IMR-90 (cell line): Measurements from ENCODE around the gene ZNF813. TPM values are rescaled to one million over a fixed set of nuclear protein-coding genes. Genes with fewer than 3 reads are reported as not detected.

Source experiments
- ATAC-seq: fragments of 200-7000 bp; cut with Tn5 transposase; 2 replicates; pipeline ENCODE4 v1.9.1; 2020; ENCODE audit warnings: low read depth, mild to moderate bottlenecking, moderate library complexity
- BruUV-seq: library from RNA; stranded (reverse); fragments of 400-500 nt; replicated peaks from 2 replicates; lab custom pipeline; 2021; lab: Mats Ljungman, UMichigan
- CTCF ChIA-PET: fragments of 300-600 bp; formaldehyde crosslinking; extraction: SDS; loops from one replicate; lab custom pipeline; 2021; ENCODE audit warnings: antibody characterized with exemption; lab: Yijun Ruan, JAX
- POLR2A ChIA-PET: fragments of 300-600 bp; sonication (Branson Sonifier 250); formaldehyde crosslinking; loops from one replicate; lab custom pipeline; 2022; ENCODE audit warnings: antibody characterized with exemption; ENCODE audit not compliant: unreplicated experiment; lab: Charles Lee
- DNase-seq: peaks from one replicate; pipeline ENCODE4 v3.0.0; 2013
- H2AFZ ChIP-seq: replicated peaks from 2 replicates; pipeline ENCODE3; 2013; ENCODE audit warnings: low read length, mild to moderate bottlenecking; ENCODE audit not compliant: poor library complexity
- H2AK5ac ChIP-seq: 2 replicates; pipeline ENCODE4 v1.6.1; 2013; ENCODE audit warnings: low read depth, low read length, inconsistent platforms
- H2AK9ac ChIP-seq: replicated peaks from 2 replicates; pipeline ENCODE3; 2013; ENCODE audit warnings: mild to moderate bottlenecking, low read depth, low read length, moderate library complexity; ENCODE audit not compliant: poor library complexity
- H2BK120ac ChIP-seq: 2 replicates; pipeline ENCODE4 v1.6.1; 2013; ENCODE audit warnings: low read depth, low read length, inconsistent platforms
- H2BK15ac ChIP-seq: 3 replicates; pipeline ENCODE4 v1.6.1; 2013; ENCODE audit warnings: low read depth, low read length, inconsistent platforms
- H2BK20ac ChIP-seq: 2 replicates; pipeline ENCODE4 v1.6.1; 2013; ENCODE audit warnings: low read depth, mild to moderate bottlenecking, inconsistent platforms, low read length, moderate library complexity
- H2BK5ac ChIP-seq: 2 replicates; pipeline ENCODE4 v1.6.1; 2013; ENCODE audit warnings: mild to moderate bottlenecking, low read depth, low read length, inconsistent platforms; ENCODE audit not compliant: poor library complexity, severe bottlenecking
- H3K14ac ChIP-seq: replicated peaks from 2 replicates; pipeline ENCODE4 v1.6.1; 2013; ENCODE audit warnings: low read depth, low read length, inconsistent platforms
- H3K18ac ChIP-seq: 2 replicates; pipeline ENCODE4 v1.6.1; 2013; ENCODE audit warnings: low read depth, low read length, control low read depth
- H3K23ac ChIP-seq: 2 replicates; pipeline ENCODE4 v1.6.1; 2013; ENCODE audit warnings: low read depth, low read length, inconsistent platforms
- H3K27ac ChIP-seq: 2 replicates; pipeline ENCODE4 v1.5.1; 2013; ENCODE audit warnings: mild to moderate bottlenecking, control low read depth, low read length; ENCODE audit not compliant: insufficient read depth
- H3K27me3 ChIP-seq: 2 replicates; pipeline ENCODE4 v1.6.1; 2013; ENCODE audit warnings: low read length; ENCODE audit not compliant: control insufficient read depth, insufficient read depth
- H3K36me3 ChIP-seq: 2 replicates; pipeline ENCODE4 v1.6.1; 2013; ENCODE audit warnings: low read length, mixed read lengths; ENCODE audit not compliant: control insufficient read depth, insufficient read depth
- H3K4ac ChIP-seq: 2 replicates; pipeline ENCODE4 v1.6.1; 2013; ENCODE audit warnings: low read depth, low read length, inconsistent platforms
- H3K4me1 ChIP-seq: 2 replicates; pipeline ENCODE4 v1.6.1; 2013; ENCODE audit warnings: low read length, mixed read lengths; ENCODE audit not compliant: control insufficient read depth, insufficient read depth
- H3K4me2 ChIP-seq: 2 replicates; pipeline ENCODE4 v1.6.1; 2013; ENCODE audit warnings: low read depth, mild to moderate bottlenecking, control low read depth, low read length, moderate library complexity
- H3K4me3 ChIP-seq: 2 replicates; pipeline ENCODE4 v1.5.1; 2013; ENCODE audit warnings: low read depth, mild to moderate bottlenecking, control low read depth, low read length, moderate library complexity; ENCODE audit not compliant: insufficient read depth
- H3K56ac ChIP-seq: 2 replicates; pipeline ENCODE4 v1.6.1; 2013; ENCODE audit warnings: low read length, inconsistent platforms; ENCODE audit not compliant: insufficient read depth; ENCODE audit errors: extremely low read depth
- H3K79me1 ChIP-seq, 2 experiments: 2 replicates each; pipeline ENCODE4 v1.6.1; 2013; ENCODE audit warnings: low read length in 2 of 2, inconsistent platforms in 1 of 2, low read depth in 1 of 2
- H3K9ac ChIP-seq: 2 replicates; pipeline ENCODE4 v1.6.1; 2013; ENCODE audit warnings: low read depth, low read length, control low read depth
- H3K9me1 ChIP-seq: 2 replicates; pipeline ENCODE4 v1.6.1; 2013; ENCODE audit warnings: low read length, inconsistent platforms; ENCODE audit not compliant: insufficient read depth
- H3K9me3 ChIP-seq: 2 replicates; pipeline ENCODE4 v1.6.1; 2013; ENCODE audit warnings: low read length; ENCODE audit not compliant: control insufficient read depth, insufficient read depth
- H4K20me1 ChIP-seq: 2 replicates; pipeline ENCODE4 v1.6.1; 2013; ENCODE audit warnings: low read length, inconsistent platforms; ENCODE audit not compliant: insufficient read depth
- H4K5ac ChIP-seq: 2 replicates; pipeline ENCODE4 v1.6.1; 2013; ENCODE audit warnings: mild to moderate bottlenecking, low read depth, low read length, control low read depth
- H4K8ac ChIP-seq, 2 experiments: 2 replicates each; pipeline ENCODE4 v1.6.1; 2013; ENCODE audit warnings: low read depth in 2 of 2, low read length in 2 of 2, control low read depth in 1 of 2, inconsistent platforms in 1 of 2
- H4K91ac ChIP-seq: 2 replicates; pipeline ENCODE4 v1.6.1; 2013; ENCODE audit warnings: low read depth, low read length, inconsistent platforms; ENCODE audit not compliant: insufficient read depth
- CEBPB ChIP-seq: IDR thresholded peaks from 2 replicates; pipeline ENCODE4 v1.6.1; 2012; ENCODE audit warnings: low read depth, low read length, improper control_type of control experiment
- FOS ChIP-seq: fragments of 150-350 bp; IDR thresholded peaks from 2 replicates; pipeline ENCODE4 v1.6.1; 2016; ENCODE audit warnings: low read depth, low read length
- MXI1 ChIP-seq: IDR thresholded peaks from 2 replicates; pipeline ENCODE4 v1.6.1; 2012; ENCODE audit warnings: low read depth, mild to moderate bottlenecking, low read length, moderate library complexity, borderline replicate concordance
- NFE2L2 ChIP-seq: fragments of 150-350 bp; IDR thresholded peaks from 2 replicates; pipeline ENCODE4 v1.6.1; 2016; ENCODE audit warnings: low read depth, mild to moderate bottlenecking, low read length
- POLR2A ChIP-seq: IDR thresholded peaks from 2 replicates; pipeline ENCODE4 v1.6.1; 2012; ENCODE audit warnings: mild to moderate bottlenecking, low read depth, low read length
- RFX5 ChIP-seq: IDR thresholded peaks from 2 replicates; pipeline ENCODE4 v1.8.0; 2012; ENCODE audit warnings: low read depth, mild to moderate bottlenecking, low read length, moderate library complexity
- WGBS, 2 experiments: methylation state at CpG; one replicate each; pipeline versions ENCODE4 v1.1.5 to v1.1.7; 2013; ENCODE audit warnings: missing lambda C conversion rate in 2 of 2; ENCODE audit not compliant: insufficient read length in 1 of 2; ENCODE audit errors: extremely low coverage in 2 of 2; 5-methylcytosine and 5-hydroxymethylcytosine counted together
- dilution Hi-C: fragments of 300-500 bp; cut with HindIII; formaldehyde crosslinking; loops from one replicate; pipeline ENCODE4 v1.14.3; 2018; ENCODE audit warnings: low sequenced_read_pairs; ENCODE audit not compliant: unreplicated experiment
- in situ Hi-C: fragments of 300-500 bp; cut with MboI; formaldehyde crosslinking; loops from 3 replicates; pipeline ENCODE4 v1.14.3; 2019; ENCODE audit warnings: low sequenced_read_pairs, inconsistent platforms, mixed read lengths
- intact Hi-C: fragments of 100-400 bp; cut with micrococcal nuclease; formaldehyde crosslinking; loops from 2 replicates; pipeline ENCODE4 v1.10.0; 2022
- polyA plus RNA-seq, 3 experiments: library from polyadenylated mRNA; depleted of rRNA; stranded (reverse); fragments of >200 nt; gene quantifications; 2 replicates each; pipeline ENCODE4 v1.2.3, GENCODE V29; 2012; ENCODE audit warnings: low replicate concordance in 1 of 3
- total RNA-seq: library from RNA; depleted of rRNA; stranded (reverse); fragments of >200 nt; gene quantifications from 2 replicates; pipeline ENCODE4 v1.2.3, GENCODE V29; 2012

ZNF813 gene
- total and polyA plus RNA-seq, 2 of the 4 experiments (the other 2 are of a cell fraction) = 0.82 to 3.4 TPM

GRCh38 chr19:53517114-53517741 lies 49.7 kb downstream of the ZNF813 start:
- no peak overlapping the region for H3K4me2 ChIP-seq
- no peak overlapping the region for H3K9ac ChIP-seq
- TF ChIP-seq POLR2A (no peak), NFE2L2 (no peak), MXI1 (no peak), RFX5 (no peak), CEBPB (no peak), FOS (no peak)
- no peak overlapping the region for H3K4me3 ChIP-seq
- in situ Hi-C loops = no loop called here
- no peak overlapping the region for H3K23ac ChIP-seq
- no peaks in the 10 kb centered on the region for H3K27me3 ChIP-seq
- dilution Hi-C loops = no loop called here
- H4K20me1 ChIP-seq = no peaks in the 10 kb centered on the region
- H3K27ac ChIP-seq = no peak overlapping the region
- H3K36me3 ChIP-seq = no peaks in the 10 kb centered on the region
- intact Hi-C loops = no loop called here
- H2AFZ ChIP-seq = no peak overlapping the region
- H3K79me1 ChIP-seq = peaks cover 7% of the 10 kb centered on the region in 2 experiments
- H3K18ac ChIP-seq = no peak overlapping the region
- H2AK9ac ChIP-seq = no peak overlapping the region
- H4K5ac ChIP-seq = no peak overlapping the region
- H2BK20ac ChIP-seq = no peak overlapping the region
- no peak overlapping the region for H3K14ac ChIP-seq
- no peak overlapping the region for H3K56ac ChIP-seq
- 0 out of 2 replicates have a peak, but pooled peaks cover 4% of the 10 kb centered on the region for H3K9me1 ChIP-seq
- H4K91ac ChIP-seq = no peak overlapping the region
- BruUV-seq = no TSS peak
- no peak overlapping the region for H2AK5ac ChIP-seq
- no peak overlapping the region for H2BK5ac ChIP-seq
- no peak overlapping the region for H3K4ac ChIP-seq
- no peak for DNase-seq
- no peaks in the 10 kb centered on the region; the same call in 1 of the 2 replicates for H3K9me3 ChIP-seq
- no peak for ATAC-seq
- POLR2A ChIA-PET = no interaction called here
- CTCF ChIA-PET = interaction anchor here (1.1 kb wide), 1 partner anchor 10 kb away, joined by 3 read pairs; no protein-coding TSS in a partner anchor
- H3K4me1 ChIP-seq = peaks cover 3% of the 10 kb centered on the region; the same call in 1 of the 2 replicates
- H4K8ac ChIP-seq = no peak overlapping the region
- no CpG with 5 or more reads among the region's 5 CpGs for WGBS, 2 experiments
- no peak overlapping the region for H2BK15ac ChIP-seq
- H2BK120ac ChIP-seq = no peak overlapping the region
